Measurements from ENCODE around the gene TRIM39. TPM values are rescaled to one million over a fixed set of nuclear protein-coding genes. Genes with fewer than 3 reads are reported as not detected.

TRIM39 gene
- total and polyA plus RNA-seq, 9 of the 15 experiments (the other 6 are each of a cell fraction or from before 2014, with no cell fraction given) = 5.6 to 17.7 (median 12.8) TPM

DNA sequence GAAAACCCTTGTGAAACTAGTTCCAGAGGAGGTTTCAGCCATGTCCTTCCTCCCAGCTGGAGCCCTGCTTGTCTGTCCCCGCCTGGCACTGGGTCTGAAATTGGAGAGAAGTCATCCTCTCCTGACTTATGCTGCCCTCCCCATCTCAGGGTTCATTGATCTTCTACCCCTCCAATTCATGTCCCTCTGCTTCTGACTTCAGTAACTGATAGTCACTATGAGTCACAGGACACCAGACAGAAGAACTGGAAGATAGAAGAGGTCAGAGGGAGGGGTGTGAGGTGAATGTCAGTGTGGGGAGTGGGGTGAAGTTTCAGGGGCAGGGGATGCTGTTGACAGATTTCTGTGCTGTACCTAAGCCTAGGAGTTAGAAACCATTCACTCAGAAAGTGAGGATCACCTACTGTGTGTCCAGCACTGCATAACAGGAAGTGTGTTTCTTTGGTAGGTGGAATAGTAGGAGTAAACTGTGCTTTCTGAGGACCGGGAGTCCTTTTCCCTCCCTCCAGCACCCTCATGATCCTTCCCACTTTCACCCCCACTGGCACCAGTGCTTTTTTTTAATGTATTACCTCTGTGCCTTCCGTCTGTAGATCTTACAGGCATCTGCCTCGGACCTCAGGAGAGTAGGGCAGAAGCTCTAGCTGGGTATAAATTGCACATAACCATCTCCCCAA is 17.6 kb downstream of the TRIM39 start:
- Histone ChIP-seq H3K36me3 (ENCODE audit: control insufficient read depth, insufficient read depth, low read length) (peaks cover 55% of the 10 kb centered on the region), H3K9ac (ENCODE audit: insufficient read depth in 1 of 2, low read depth in 2 of 2, low read length in 2 of 2) (peak overlapping the region; percentile 81 to 94; a peak in 3 of 4 replicates), H4K20me1 (replicated peaks; ENCODE audit: control insufficient read depth, insufficient read depth, low read length) (no peaks in the 10 kb centered on the region), H3K27me3 (ENCODE audit: control insufficient read depth in 2 of 2, insufficient read depth in 2 of 2, low read length in 2 of 2) (no peaks in the 10 kb centered on the region), H3K27ac (ENCODE audit: extremely low read depth, low read depth, low read length) (peak overlapping the region; percentile 84), H3K4me3 (peak overlapping the region; percentile 82), H3K9me1 (ENCODE audit: control insufficient read depth, insufficient read depth, low read length) (no peaks in the 10 kb centered on the region), H3K9me3 (replicated peaks; ENCODE audit: control insufficient read depth, insufficient read depth, low read depth, low read length) (no peaks in the 10 kb centered on the region), H3K79me2 (ENCODE audit: control insufficient read depth, insufficient read depth, low read length) (peaks cover 16% of the 10 kb centered on the region), H2AFZ (ENCODE audit: low read depth, low read length) (peak overlapping the region; percentile 94), H3K4me2 (ENCODE audit: insufficient read depth, low read length) (peak overlapping the region; percentile 76), H3K4me1 (replicated peaks in 1 of 2; ENCODE audit: control insufficient read depth in 2 of 2, insufficient read depth in 2 of 2, low read length in 2 of 2) (peaks cover 41 to 57% of the 10 kb centered on the region in 2 experiments)
- ChIA-PET CTCF (ENCODE audit: low intra/inter-chr PET ratio) (interaction anchor here (0.7 kb wide), 1 partner anchor 16 kb away, joined by 3 read pairs; no protein-coding TSS in a partner anchor), POLR2A (interaction anchor here (0.6 to 1.3 kb wide), 4 partner anchors 12 to 1790 kb away, joined by 3 to 7 read pairs (median 4); partner anchors contain the start of gene TRIM39)
- DNase-seq (ENCODE audit: extremely low read depth in 1 of 4, low spot score in 3 of 4) (peak; percentile 66 to 83 (median 74)), FAIRE-seq (peak; percentile 86), ATAC-seq (peak; percentile 49)
- 7% methylated on average over 4 of the region's 4 CpGs for WGBS (ENCODE audit: insufficient coverage, low coverage, missing lambda C conversion rate)
- no TSS peak for BruUV-seq (replicated peaks)
- in situ Hi-C loops (cut with MboI) (no loop called here), intact Hi-C loops (cut with micrococcal nuclease) (loop anchor here (10.0 kb wide), 1 partner anchor 280 kb away; the partner anchor contains the start of genes POLR1H and PPP1R11)
- no peak for TF ChIP-seq ZNF717 (CRISPR knock-in tag; IDR thresholded peaks at IDR 0.05)
- peak; percentile 42 for TF ChIP-seq ESRRA (IDR thresholded peaks at IDR 0.05; ENCODE audit: borderline replicate concordance, low read depth)
- TF ChIP-seq, protein P1, sequence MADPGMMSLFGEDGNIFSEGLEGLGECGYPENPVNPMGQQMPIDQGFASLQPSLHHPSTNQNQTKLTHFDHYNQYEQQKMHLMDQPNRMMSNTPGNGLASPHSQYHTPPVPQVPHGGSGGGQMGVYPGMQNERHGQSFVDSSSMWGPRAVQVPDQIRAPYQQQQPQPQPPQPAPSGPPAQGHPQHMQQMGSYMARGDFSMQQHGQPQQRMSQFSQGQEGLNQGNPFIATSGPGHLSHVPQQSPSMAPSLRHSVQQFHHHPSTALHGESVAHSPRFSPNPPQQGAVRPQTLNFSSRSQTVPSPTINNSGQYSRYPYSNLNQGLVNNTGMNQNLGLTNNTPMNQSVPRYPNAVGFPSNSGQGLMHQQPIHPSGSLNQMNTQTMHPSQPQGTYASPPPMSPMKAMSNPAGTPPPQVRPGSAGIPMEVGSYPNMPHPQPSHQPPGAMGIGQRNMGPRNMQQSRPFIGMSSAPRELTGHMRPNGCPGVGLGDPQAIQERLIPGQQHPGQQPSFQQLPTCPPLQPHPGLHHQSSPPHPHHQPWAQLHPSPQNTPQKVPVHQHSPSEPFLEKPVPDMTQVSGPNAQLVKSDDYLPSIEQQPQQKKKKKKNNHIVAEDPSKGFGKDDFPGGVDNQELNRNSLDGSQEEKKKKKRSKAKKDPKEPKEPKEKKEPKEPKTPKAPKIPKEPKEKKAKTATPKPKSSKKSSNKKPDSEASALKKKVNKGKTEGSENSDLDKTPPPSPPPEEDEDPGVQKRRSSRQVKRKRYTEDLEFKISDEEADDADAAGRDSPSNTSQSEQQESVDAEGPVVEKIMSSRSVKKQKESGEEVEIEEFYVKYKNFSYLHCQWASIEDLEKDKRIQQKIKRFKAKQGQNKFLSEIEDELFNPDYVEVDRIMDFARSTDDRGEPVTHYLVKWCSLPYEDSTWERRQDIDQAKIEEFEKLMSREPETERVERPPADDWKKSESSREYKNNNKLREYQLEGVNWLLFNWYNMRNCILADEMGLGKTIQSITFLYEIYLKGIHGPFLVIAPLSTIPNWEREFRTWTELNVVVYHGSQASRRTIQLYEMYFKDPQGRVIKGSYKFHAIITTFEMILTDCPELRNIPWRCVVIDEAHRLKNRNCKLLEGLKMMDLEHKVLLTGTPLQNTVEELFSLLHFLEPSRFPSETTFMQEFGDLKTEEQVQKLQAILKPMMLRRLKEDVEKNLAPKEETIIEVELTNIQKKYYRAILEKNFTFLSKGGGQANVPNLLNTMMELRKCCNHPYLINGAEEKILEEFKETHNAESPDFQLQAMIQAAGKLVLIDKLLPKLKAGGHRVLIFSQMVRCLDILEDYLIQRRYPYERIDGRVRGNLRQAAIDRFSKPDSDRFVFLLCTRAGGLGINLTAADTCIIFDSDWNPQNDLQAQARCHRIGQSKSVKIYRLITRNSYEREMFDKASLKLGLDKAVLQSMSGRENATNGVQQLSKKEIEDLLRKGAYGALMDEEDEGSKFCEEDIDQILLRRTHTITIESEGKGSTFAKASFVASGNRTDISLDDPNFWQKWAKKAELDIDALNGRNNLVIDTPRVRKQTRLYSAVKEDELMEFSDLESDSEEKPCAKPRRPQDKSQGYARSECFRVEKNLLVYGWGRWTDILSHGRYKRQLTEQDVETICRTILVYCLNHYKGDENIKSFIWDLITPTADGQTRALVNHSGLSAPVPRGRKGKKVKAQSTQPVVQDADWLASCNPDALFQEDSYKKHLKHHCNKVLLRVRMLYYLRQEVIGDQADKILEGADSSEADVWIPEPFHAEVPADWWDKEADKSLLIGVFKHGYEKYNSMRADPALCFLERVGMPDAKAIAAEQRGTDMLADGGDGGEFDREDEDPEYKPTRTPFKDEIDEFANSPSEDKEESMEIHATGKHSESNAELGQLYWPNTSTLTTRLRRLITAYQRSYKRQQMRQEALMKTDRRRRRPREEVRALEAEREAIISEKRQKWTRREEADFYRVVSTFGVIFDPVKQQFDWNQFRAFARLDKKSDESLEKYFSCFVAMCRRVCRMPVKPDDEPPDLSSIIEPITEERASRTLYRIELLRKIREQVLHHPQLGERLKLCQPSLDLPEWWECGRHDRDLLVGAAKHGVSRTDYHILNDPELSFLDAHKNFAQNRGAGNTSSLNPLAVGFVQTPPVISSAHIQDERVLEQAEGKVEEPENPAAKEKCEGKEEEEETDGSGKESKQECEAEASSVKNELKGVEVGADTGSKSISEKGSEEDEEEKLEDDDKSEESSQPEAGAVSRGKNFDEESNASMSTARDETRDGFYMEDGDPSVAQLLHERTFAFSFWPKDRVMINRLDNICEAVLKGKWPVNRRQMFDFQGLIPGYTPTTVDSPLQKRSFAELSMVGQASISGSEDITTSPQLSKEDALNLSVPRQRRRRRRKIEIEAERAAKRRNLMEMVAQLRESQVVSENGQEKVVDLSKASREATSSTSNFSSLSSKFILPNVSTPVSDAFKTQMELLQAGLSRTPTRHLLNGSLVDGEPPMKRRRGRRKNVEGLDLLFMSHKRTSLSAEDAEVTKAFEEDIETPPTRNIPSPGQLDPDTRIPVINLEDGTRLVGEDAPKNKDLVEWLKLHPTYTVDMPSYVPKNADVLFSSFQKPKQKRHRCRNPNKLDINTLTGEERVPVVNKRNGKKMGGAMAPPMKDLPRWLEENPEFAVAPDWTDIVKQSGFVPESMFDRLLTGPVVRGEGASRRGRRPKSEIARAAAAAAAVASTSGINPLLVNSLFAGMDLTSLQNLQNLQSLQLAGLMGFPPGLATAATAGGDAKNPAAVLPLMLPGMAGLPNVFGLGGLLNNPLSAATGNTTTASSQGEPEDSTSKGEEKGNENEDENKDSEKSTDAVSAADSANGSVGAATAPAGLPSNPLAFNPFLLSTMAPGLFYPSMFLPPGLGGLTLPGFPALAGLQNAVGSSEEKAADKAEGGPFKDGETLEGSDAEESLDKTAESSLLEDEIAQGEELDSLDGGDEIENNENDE (IDR thresholded peaks at IDR 0.05; ENCODE audit: low read depth, low read length) = no peak
- 0 out of 2 replicates have a peak, but pooled peaks have one; percentile 16 for TF ChIP-seq MYNN (IDR thresholded peaks at IDR 0.05)
- no peak for TF ChIP-seq MYNN (CRISPR knock-in tag; IDR thresholded peaks at IDR 0.05)
- TF ChIP-seq, protein P2, sequence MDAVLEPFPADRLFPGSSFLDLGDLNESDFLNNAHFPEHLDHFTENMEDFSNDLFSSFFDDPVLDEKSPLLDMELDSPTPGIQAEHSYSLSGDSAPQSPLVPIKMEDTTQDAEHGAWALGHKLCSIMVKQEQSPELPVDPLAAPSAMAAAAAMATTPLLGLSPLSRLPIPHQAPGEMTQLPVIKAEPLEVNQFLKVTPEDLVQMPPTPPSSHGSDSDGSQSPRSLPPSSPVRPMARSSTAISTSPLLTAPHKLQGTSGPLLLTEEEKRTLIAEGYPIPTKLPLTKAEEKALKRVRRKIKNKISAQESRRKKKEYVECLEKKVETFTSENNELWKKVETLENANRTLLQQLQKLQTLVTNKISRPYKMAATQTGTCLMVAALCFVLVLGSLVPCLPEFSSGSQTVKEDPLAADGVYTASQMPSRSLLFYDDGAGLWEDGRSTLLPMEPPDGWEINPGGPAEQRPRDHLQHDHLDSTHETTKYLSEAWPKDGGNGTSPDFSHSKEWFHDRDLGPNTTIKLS (IDR thresholded peaks at IDR 0.05; ENCODE audit: borderline replicate concordance, low read depth) = no peak
- peak; percentile 88 for TF ChIP-seq CBFA2T3 (IDR thresholded peaks at IDR 0.05)
- no peak for TF ChIP-seq NR4A1 (CRISPR knock-in tag; IDR thresholded peaks at IDR 0.05)
- TF ChIP-seq NR4A1 (tag; IDR thresholded peaks at IDR 0.05) = 0 out of 2 replicates have a peak, but pooled peaks have one; percentile 7
